Measurements from ENCODE around the gene NPEPL1.

NPEPL1 gene

GRCh38 chr20:58658760-58659159, 33.8 kb upstream of the NPEPL1 start:
- DNase-seq = no peak

- DNase-seq = no peak
Observed at GRCh38 chr20:58659841-58660240, 32.8 kb upstream of the NPEPL1 start.

GRCh38 chr20:58660855-58661597, 31.6 kb upstream of the NPEPL1 start:
- DNase-seq = peak in 1 of 2 experiments; percentile 12

GRCh38 chr20:58661598-58662473, 30.8 kb upstream of the NPEPL1 start:
- DNase-seq = no peak

- DNase-seq = no peak
Observed at GRCh38 chr20:58664331-58664730, 28.3 kb upstream of the NPEPL1 start.

- no peak for DNase-seq
Observed at GRCh38 chr20:58664883-58665282, 27.7 kb upstream of the NPEPL1 start.

GRCh38 chr20:58665606-58666005, 27.0 kb upstream of the NPEPL1 start:
- no peak for DNase-seq

- no peak for DNase-seq
Observed at GRCh38 chr20:58666702-58667101, 25.9 kb upstream of the NPEPL1 start.

GRCh38 chr20:58667975-58668374, 24.6 kb upstream of the NPEPL1 start:
- DNase-seq = no peak

- DNase-seq = no peak
Observed at GRCh38 chr20:58668901-58669286, 23.7 kb upstream of the NPEPL1 start.

- no peak for DNase-seq
Observed at GRCh38 chr20:58669287-58670006, 23.2 kb upstream of the NPEPL1 start.

GRCh38 chr20:58670102-58670501, 22.5 kb upstream of the NPEPL1 start:
- no peak for DNase-seq

GRCh38 chr20:58670659-58671058, 21.9 kb upstream of the NPEPL1 start:
- DNase-seq = no peak

GRCh38 chr20:58673119-58673518, 19.5 kb upstream of the NPEPL1 start:
- DNase-seq = no peak

GRCh38 chr20:58675146-58675584, 17.4 kb upstream of the NPEPL1 start:
- DNase-seq = no peak

GRCh38 chr20:58675641-58676040, 17.0 kb upstream of the NPEPL1 start:
- DNase-seq = no peak

- no peak for DNase-seq
Observed at GRCh38 chr20:58676161-58676560, 16.4 kb upstream of the NPEPL1 start.

GRCh38 chr20:58677079-58677604, 15.5 kb upstream of the NPEPL1 start:
- no peak for DNase-seq

GRCh38 chr20:58677808-58678207, 14.8 kb upstream of the NPEPL1 start:
- DNase-seq = no peak

- DNase-seq = no peak
Observed at GRCh38 chr20:58678806-58679205, 13.8 kb upstream of the NPEPL1 start.

- DNase-seq = no peak
Observed at GRCh38 chr20:58682656-58683531, 9.7 kb upstream of the NPEPL1 start.

GRCh38 chr20:58684291-58684690, 8.3 kb upstream of the NPEPL1 start:
- DNase-seq = no peak

All from Kasumi-1 (cell line).